Right ventricle myocardium inferior (tissue), 1 donor: ENCODE measurements around the gene CHMP3. TPM values are rescaled to one million over a fixed set of nuclear protein-coding genes. Genes with fewer than 3 reads are reported as not detected.
"Not testable (repeated sequence)": the region's sequence is repeated elsewhere in the genome, so short reads cannot be mapped to it uniquely, and the experiment has no call there.

ENCODE experiments used
- ATAC-seq: fragments of 200-7000 bp; cut with Tn5 transposase; one replicate; pipeline ENCODE4 v1.9.1; 2020; ENCODE audit warnings: mild to moderate bottlenecking, moderate library complexity
- DNase-seq: peaks from one replicate; pipeline ENCODE4 v3.0.0; 2021; ENCODE audit errors: missing footprints
- intact Hi-C: fragments of 100-400 bp; cut with DNase I; formaldehyde crosslinking; loops from one replicate; pipeline ENCODE4 v1.11.0; 2022
- long read RNA-seq: library from polyadenylated mRNA; unstranded; transcript quantifications from one replicate; pipeline ENCODE4 v2.0.0, GENCODE V29; 2021
- total RNA-seq: library from RNA; stranded (reverse); fragmentation: NEBNext Ultra II Directional; extraction: Animal tissue kit (Norgen Biotek cat#: 25700); gene quantifications from one replicate; pipeline ENCODE4 v1.2.1, GENCODE V29; 2021
- donor health status: DM: no; HTN: yes; CAD: no; lungs with severe emphysema.

The CHMP3 gene
- total RNA-seq: 171 TPM
- long read RNA-seq, transcript CHMP3-201 (6 exons, 3,171 nt): major isoform, 79 of 91 reads
- long read RNA-seq, partial matches to known transcripts: 5 of 91 reads
- long read RNA-seq, other reads (novel, unspliced or antisense): 5 of 91 reads

DNA sequence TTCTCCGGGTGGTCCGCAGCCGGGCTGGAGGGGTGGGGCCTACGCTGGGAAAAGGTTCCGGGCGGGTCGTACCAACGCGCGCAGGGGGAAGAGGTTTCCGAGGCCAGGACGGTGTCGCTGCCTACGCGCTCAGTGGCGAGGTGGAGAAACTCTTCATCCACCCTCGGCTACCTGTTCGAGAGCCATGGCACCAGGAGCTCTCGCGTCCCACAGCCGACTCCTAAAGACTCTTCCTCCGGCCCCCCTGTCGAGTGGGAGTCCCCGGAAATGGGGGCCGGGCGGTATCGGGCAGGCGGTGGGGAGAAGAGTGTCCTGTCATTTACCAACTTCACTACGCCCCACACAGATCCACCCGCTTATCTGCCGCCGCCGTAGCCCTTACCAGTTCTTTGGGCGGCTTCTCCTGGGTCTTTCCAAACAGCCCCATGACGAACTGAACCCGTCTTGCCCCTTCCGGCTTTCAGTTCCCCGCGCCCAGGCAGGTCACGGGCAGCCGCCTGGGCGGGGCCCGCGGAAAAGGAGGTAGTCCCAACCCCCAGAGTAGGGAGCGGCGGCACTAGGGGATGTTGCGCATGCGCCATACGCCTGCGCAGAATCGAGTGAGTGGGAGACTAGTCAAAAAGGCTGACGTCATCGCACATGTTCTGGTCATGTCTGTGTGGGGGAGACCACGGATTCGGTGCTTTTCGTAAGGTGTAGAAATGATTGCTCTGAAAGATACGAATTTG lies at the start of gene CHMP3:
Gene CHMP3, minus strand, starts transcription at position 522 of the 728 bp plus-strand sequence. Its CDS starts 95 bp downstream, at position 427.
- DNase-seq (peak; percentile 98), ATAC-seq (peak; percentile 99)
- intact Hi-C loops: loop anchor here (2.0 to 5.0 kb wide), 2 partner anchors 60 to 121 kb away; partner anchors contain the start of genes KDM3A and RNF103

GRCh38 chr2:86610871-86611270 lies 47.6 kb upstream of the CHMP3 start:
- DNase-seq: no peak
- intact Hi-C loops: no loop called here

GRCh38 chr2:86608832-86609410 lies 45.7 kb upstream of the CHMP3 start:
- DNase-seq (no peak), ATAC-seq (no peak)
- intact Hi-C loops: no loop called here

More at GRCh38 chr2:86610871-86611270, 47.6 kb upstream of the CHMP3 start:
- no peak for ATAC-seq

GRCh38 chr2:86603905-86604304 lies 40.7 kb upstream of the CHMP3 start:
- ATAC-seq (no peak), DNase-seq (no peak)
- intact Hi-C loops: no loop called here

GRCh38 chr2:86598966-86599365 lies 35.7 kb upstream of the CHMP3 start:
- ATAC-seq (no peak), DNase-seq (no peak)
- intact Hi-C loops: no loop called here

DNA sequence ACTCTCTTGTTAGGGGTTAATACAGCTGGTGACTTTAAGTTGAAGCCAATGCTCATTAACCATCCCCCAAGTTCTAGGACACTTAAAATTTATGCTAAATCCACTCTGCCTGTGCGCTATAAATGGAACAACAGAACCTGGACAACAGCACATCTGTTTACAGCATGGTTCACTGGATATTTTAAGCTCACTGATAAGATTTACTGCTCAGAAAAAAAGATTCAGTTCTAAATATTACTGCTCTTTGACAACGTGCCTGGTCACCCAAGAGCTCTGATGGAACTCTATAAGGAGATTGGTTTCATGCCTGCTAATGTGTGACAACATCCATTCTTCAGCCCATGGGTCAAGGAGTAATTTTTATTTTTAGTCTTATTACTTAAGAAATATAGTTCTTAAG lies 32.9 kb upstream of the CHMP3 start:
- peak; percentile 87 for ATAC-seq
- intact Hi-C loops: no loop called here
- DNase-seq: no peak

DNA sequence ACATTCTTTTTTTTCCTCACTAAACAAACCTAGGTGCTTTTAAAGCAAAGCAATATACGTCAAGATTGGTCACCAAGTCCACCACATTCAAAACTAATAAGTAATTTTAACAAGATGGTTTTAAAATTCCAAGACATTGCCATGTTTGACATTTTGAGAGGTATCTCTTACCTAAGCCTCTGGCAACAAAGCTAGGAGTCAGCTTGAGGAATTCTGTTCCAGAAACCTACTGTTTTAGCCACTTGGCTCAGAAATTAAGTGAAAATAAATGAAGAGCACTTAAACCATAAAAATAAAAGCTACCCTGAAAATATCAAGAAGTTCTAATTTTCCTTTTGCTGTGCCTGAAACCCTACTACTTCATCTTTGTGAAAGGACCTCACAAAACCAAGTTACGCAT lies 30.0 kb upstream of the CHMP3 start:
- no peak for DNase-seq
- intact Hi-C loops: no loop called here
- no peak for ATAC-seq

DNA sequence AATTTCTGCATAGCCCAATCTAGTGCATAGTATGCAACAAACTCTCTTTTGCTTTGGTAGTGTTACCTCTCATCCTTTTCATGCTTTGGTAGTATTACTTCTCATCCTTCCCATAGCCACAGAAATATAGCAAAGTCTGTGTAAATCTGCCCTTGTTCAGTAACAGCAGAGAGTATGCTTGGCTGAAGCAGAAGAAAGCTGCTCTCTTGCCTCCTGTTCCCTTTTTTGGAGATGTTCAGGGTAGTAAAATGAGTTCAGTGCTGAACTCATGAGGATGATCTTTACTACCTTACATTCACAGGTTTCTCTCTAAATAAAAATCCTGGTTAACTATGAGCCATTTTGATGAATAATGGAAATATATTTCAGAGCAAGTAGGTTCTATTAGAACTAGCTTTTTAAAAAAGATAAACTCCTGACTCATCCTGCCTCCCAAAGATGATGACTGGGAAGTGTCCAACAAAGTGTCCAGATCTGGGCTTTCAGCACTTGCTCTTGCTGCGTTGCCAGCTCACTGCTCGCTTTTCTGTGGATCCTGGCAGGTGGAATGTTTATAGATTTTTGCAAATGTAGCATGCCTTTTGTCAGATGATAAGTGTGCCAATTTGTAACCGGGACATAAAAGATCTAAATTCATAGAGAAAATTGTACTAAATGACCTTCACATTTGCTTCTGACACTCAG lies 29.4 kb upstream of the CHMP3 start:
- no peak for ATAC-seq
- intact Hi-C loops: no loop called here
- DNase-seq: no peak

GRCh38 chr2:86589701-86590100 lies 26.5 kb upstream of the CHMP3 start:
- DNase-seq, intact Hi-C loops, ATAC-seq: not testable (repeated sequence)

DNA sequence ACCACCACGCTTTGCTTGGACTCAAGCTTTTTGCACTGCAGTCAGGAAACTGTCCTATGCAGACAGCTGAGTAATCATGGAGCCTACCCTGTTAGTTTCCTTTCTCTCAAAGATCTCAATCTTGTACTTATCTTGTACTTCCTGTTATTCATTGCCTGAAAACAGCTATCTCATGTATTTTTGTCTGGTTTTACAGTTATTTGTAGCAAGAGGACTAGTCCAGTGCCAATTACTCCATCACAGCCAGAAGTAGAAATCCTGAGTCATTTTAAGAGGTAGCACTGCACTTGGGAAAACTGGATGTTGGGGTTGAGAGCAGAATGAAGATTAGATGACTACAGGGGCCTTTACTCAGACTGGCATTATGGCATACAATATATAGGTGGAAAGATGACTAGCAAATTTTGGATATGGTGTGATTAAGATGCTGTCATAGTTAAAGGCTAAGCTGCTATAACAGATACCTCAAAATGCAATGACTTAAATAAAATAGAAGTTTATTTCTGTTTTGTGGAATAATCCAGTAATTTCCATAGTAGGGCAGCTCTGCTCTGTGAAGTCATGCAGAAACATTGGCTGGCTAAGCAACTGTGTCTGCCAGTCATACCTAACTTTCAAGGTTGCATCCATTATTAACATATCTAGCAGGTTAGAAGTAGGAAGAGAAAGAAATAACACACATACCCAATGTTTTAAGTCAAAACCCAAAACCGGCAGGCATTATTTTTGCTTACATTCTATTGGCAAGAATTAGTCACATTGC lies 21.1 kb upstream of the CHMP3 start:
- intact Hi-C loops: no loop called here
- DNase-seq: no peak
- peak; percentile 52 for ATAC-seq

DNA sequence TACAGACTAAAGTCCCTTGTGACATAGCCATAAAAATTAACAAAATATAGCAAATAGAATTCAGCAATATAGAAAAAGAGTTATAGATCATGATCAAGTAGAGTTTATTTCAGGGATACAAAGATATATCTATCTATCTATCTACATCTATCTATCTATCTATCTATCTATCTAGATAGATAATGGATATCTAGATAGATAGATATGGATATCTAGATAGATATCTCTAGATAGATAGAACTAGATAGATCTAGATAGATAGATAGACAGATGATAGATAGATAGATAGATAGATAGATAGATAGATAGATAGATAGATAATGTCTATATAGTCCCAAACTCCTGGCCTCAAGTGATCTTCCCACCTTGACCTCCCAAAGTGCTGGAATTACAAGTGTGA lies 17.3 kb upstream of the CHMP3 start:
- no peak for DNase-seq
- intact Hi-C loops: no loop called here
- ATAC-seq: no peak

- DNase-seq (no peak), ATAC-seq (no peak)
- intact Hi-C loops: no loop called here
Measured at GRCh38 chr2:86577817-86578456, 14.7 kb upstream of the CHMP3 start.

DNA sequence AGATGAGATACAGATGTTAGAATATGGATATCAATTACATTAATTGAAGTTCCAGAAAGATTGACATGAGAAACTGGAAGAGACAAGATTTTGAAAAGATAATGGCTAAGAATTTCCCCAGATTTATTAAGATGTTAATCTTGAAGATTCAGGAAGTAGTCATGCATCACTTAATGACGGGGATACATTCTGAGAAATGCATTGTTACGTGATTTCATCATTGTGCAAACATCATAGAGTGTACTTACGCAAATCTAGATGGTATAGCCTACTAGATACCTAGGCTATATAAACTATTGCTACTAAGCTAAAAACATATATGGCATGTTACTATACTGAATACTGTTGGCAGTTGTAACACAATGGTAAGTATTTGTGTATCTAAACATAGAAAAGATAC lies 6.8 kb upstream of the CHMP3 start:
- intact Hi-C loops: no loop called here
- ATAC-seq (no peak), DNase-seq (no peak)

DNA sequence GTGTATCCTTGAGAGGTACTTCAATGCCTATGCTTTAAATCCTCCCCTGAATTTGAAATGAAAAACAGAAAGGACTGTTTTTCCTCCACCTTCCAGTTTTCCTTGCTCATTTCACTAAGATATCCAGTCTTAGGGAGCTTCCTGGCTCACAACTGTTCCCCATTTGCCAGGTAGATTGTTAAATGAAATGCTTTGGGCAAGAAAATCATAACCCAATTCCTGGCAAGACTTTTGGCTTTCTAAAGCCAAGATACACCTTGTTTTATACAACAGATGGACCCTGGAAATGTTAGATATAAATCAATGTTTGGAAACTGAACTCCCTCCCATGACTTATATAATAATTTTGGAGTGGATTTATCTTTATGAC lies 3.6 kb upstream of the CHMP3 start:
- ATAC-seq (no peak), DNase-seq (no peak)
- intact Hi-C loops: no loop called here

DNA sequence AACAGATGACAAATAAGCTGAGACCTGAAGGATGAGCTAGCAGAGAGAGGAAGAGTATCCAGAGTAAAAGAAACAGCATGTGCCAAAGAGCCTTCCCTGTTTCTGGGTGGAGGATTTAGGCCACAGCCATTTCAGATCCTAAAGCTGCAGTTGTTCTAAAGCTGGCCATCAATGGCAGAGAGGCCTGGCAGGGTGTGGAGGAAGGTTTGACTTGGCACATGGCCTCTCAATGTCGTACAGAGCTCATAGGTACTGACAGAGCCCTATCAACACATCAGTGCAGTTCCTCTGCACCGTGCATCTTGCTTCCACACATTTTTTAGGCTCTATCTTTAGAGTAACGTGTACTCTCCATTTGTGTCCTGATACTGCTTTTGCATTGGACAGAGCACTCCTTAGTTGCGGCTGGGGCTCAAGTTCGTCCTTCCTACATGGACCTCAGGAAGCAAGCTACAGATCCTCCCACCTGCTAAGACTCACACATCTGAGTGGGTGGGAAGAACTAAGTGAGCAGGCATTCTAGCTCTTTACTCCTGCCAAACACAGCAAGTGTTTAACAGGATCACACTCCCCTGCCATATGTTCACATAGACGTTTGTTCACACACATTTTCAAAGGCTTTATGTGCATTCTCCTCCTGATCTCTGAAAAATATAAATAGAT lies 3.0 kb upstream of the CHMP3 start:
- intact Hi-C loops: no loop called here
- DNase-seq (no peak), ATAC-seq (no peak)

DNA sequence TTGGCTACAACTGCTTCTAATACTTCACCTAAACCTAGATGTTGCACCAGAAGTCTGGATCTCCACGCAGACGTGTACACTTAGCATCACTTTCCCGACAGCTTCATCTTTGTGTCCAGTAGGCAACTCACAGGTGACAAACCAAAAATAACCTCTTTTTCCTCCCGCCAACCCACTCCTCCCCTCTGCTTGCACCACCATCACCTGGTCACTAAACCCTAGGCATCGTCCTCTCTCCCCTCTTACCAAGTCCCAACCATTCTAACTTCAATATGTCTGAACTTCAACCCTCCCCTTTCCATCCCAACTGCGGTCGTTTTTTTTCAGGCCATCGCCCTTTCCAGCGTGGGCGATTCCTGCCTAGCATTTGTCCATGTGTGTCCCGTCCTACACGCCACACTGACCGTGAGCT lies 413 bp upstream of the CHMP3 start:
- intact Hi-C loops: loop anchor here (2.0 to 5.0 kb wide), 2 partner anchors 59 to 121 kb away; partner anchors contain the start of genes KDM3A and RNF103
- DNase-seq: no peak
- ATAC-seq: no peak

GRCh38 chr2:86562485-86562921 lies 740 bp downstream of the CHMP3 start:
- intact Hi-C loops: loop anchor here (2.0 to 5.0 kb wide), 2 partner anchors 60 to 120 kb away; partner anchors contain the start of genes KDM3A and RNF103
- no peak for DNase-seq
- ATAC-seq: no peak

DNA sequence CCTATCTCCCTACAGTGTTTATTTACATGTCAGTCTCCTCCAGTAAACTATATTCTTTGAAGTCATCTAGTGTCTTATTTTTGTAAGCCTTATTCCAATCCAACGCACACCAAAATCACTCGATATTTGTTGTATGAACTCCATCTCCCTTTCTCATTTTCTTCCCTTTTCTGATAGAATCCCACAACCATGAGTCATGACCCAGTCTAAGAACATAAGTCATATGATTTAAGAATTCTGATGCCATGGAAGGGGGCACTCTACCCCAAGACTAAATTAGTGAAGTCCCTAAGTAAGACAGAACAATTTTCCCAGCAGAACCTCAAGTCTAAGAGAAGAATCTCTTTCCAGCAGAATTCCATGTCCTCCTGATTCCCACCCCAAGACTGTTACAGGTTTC lies 5.4 kb downstream of the CHMP3 start:
- DNase-seq (no peak), ATAC-seq (no peak)
- intact Hi-C loops: no loop called here
